Raji (cell line): ENCODE results near the gene CDK5.

Experiments
- POLR2A ChIP-seq: IDR thresholded peaks from 2 replicates; pipeline ENCODE4 v1.6.1; 2011; ENCODE audit warnings: low read depth, low read length, control low read depth; ENCODE audit not compliant: insufficient read depth

The CDK5 gene

GRCh38 chr7:151043959-151044358 is 13.7 kb downstream of the CDK5 start:
- TF ChIP-seq POLR2A = no peak

- no peak for TF ChIP-seq POLR2A
Measured at GRCh38 chr7:151040616-151041375, 16.9 kb downstream of the CDK5 start.

GRCh38 chr7:151039850-151040548 is 17.7 kb downstream of the CDK5 start:
- TF ChIP-seq POLR2A = no peak

GRCh38 chr7:151038951-151039849 is 18.5 kb downstream of the CDK5 start:
- TF ChIP-seq POLR2A = no peak

GRCh38 chr7:151035902-151036301 is 21.8 kb downstream of the CDK5 start:
- TF ChIP-seq POLR2A = no peak

- no peak for TF ChIP-seq POLR2A
Measured at GRCh38 chr7:151035026-151035717, 22.5 kb downstream of the CDK5 start.

GRCh38 chr7:151034312-151035025 is 23.2 kb downstream of the CDK5 start:
- TF ChIP-seq POLR2A = no peak

GRCh38 chr7:151033864-151034249 is 23.8 kb downstream of the CDK5 start:
- TF ChIP-seq POLR2A = no peak

- no peak for TF ChIP-seq POLR2A
Measured at GRCh38 chr7:151032936-151033863, 24.5 kb downstream of the CDK5 start.

- TF ChIP-seq POLR2A = no peak
Measured at GRCh38 chr7:151031011-151031410, 26.7 kb downstream of the CDK5 start.

GRCh38 chr7:151028948-151029501 is 28.7 kb downstream of the CDK5 start:
- TF ChIP-seq POLR2A = no peak

- peak; percentile 82 for TF ChIP-seq POLR2A
Measured at GRCh38 chr7:151028131-151028947, 29.4 kb downstream of the CDK5 start, which contains the start of gene ABCB8. Gene ABCB8, plus strand, starts transcription at chr7:151028450. Its CDS starts 66 bp downstream, at chr7:151028516.
